GM19455 (cell line): ENCODE data around the gene C16orf54.
"Not testable (repeated sequence)": the region's sequence is repeated elsewhere in the genome, so short reads cannot be mapped to it uniquely, and the experiment has no call there.

Experiments used
- ATAC-seq: cut with Tn5 transposase; IDR thresholded peaks from one replicate; pipeline ENCODE4 v1.9.1; 2021; ENCODE audit not compliant: unreplicated experiment

Gene C16orf54

GRCh38 chr16:29769507-29769906 is 23.7 kb upstream of the C16orf54 start:
- no peak for ATAC-seq

- ATAC-seq, result no peak
Observed at GRCh38 chr16:29767062-29767461, 21.3 kb upstream of the C16orf54 start.

GRCh38 chr16:29766571-29766970 is 20.8 kb upstream of the C16orf54 start:
- ATAC-seq, result no peak

- no peak for ATAC-seq
Observed at GRCh38 chr16:29765167-29766032, 19.6 kb upstream of the C16orf54 start.

- no peak for ATAC-seq
Observed at GRCh38 chr16:29763326-29763725, 17.5 kb upstream of the C16orf54 start.

GRCh38 chr16:29761882-29762281 is 16.1 kb upstream of the C16orf54 start:
- ATAC-seq, result no peak

GRCh38 chr16:29761280-29761651 is 15.5 kb upstream of the C16orf54 start:
- not testable (repeated sequence) for ATAC-seq

- no peak for ATAC-seq
Observed at GRCh38 chr16:29760567-29761279, 14.9 kb upstream of the C16orf54 start.

- no peak for ATAC-seq
Observed at GRCh38 chr16:29757950-29758466, 12.2 kb upstream of the C16orf54 start.

GRCh38 chr16:29757086-29757485 is 11.3 kb upstream of the C16orf54 start:
- not testable (repeated sequence) for ATAC-seq

- no peak for ATAC-seq
Observed at GRCh38 chr16:29756654-29757053, 10.9 kb upstream of the C16orf54 start.

GRCh38 chr16:29753516-29753915 is 7.7 kb upstream of the C16orf54 start:
- no peak for ATAC-seq

GRCh38 chr16:29748760-29749149 is 3.0 kb upstream of the C16orf54 start:
- not testable (repeated sequence) for ATAC-seq

- no peak for ATAC-seq
Observed at GRCh38 chr16:29747947-29748759, 2.4 kb upstream of the C16orf54 start.

- not testable (repeated sequence) for ATAC-seq
Observed at GRCh38 chr16:29746518-29746917, 728 bp upstream of the C16orf54 start.

- no peak for ATAC-seq
Observed at GRCh38 chr16:29745121-29745852, 503 bp downstream of the C16orf54 start.

- ATAC-seq, result no peak
Observed at GRCh38 chr16:29744541-29745101, 1.2 kb downstream of the C16orf54 start.

GRCh38 chr16:29743827-29744531 is 1.8 kb downstream of the C16orf54 start:
- ATAC-seq, result no peak

GRCh38 chr16:29743475-29743826 is 2.3 kb downstream of the C16orf54 start:
- ATAC-seq, result no peak
